PC-3 (cell line): Measurements from ENCODE around the gene TRPC4AP. TPM values are rescaled to one million over a fixed set of nuclear protein-coding genes. Genes with fewer than 3 reads are reported as not detected.

Experiments used
- ATAC-seq: fragments of 200-7000 bp; cut with Tn5 transposase; 2 replicates; pipeline ENCODE4 v1.9.1; 2020; ENCODE audit warnings: mild to moderate bottlenecking, moderate library complexity
- BruUV-seq: library from RNA; stranded (reverse); fragments of 400-500 nt; replicated peaks from 2 replicates; lab custom pipeline; 2021; lab: Mats Ljungman, UMichigan
- CTCF ChIA-PET: fragments of 300-600 bp; sonication (Branson Sonifier 250); formaldehyde crosslinking; loops from one replicate; lab custom pipeline; 2022; ENCODE audit warnings: antibody characterized with exemption; lab: Charles Lee
- POLR2A ChIA-PET: fragments of 300-600 bp; sonication (Branson Sonifier 250); formaldehyde crosslinking; loops from one replicate; lab custom pipeline; 2022; ENCODE audit warnings: antibody characterized with exemption; ENCODE audit not compliant: unreplicated experiment; lab: Charles Lee
- DNase-seq: peaks from one replicate; pipeline ENCODE4 v3.0.0-alpha.2; 2015
- H2AFZ ChIP-seq: fragments of 300-600 bp; sonication (generic); 2 replicates; pipeline ENCODE4 v1.6.0; 2016; ENCODE audit warnings: antibody characterized with exemption, low read length
- H3F3A ChIP-seq: fragments of 300-600 bp; sonication (generic); one replicate; pipeline ENCODE4 v1.6.0; 2017; ENCODE audit warnings: antibody characterized with exemption, low read length, control low read depth, mild to moderate bottlenecking; ENCODE audit not compliant: unreplicated experiment
- H3K27ac ChIP-seq: fragments of 300-600 bp; sonication (generic); 2 replicates; pipeline ENCODE4 v1.5.1; 2016; ENCODE audit warnings: mild to moderate bottlenecking, low read length
- H3K27me3 ChIP-seq: fragments of 300-600 bp; sonication (generic); 2 replicates; pipeline ENCODE4 v1.6.1; 2016; ENCODE audit warnings: low read length, mixed read lengths
- H3K36me3 ChIP-seq: fragments of 300-600 bp; sonication (generic); 2 replicates; pipeline ENCODE4 v1.6.1; 2016; ENCODE audit warnings: low read depth, mixed run types, low read length, mixed read lengths
- H3K4me1 ChIP-seq: fragments of 300-600 bp; sonication (generic); 2 replicates; pipeline ENCODE4 v1.5.1; 2016; ENCODE audit warnings: low read length; ENCODE audit not compliant: insufficient read depth
- H3K4me2 ChIP-seq: fragments of 300-600 bp; sonication (generic); 2 replicates; pipeline ENCODE4 v1.6.0; 2016; ENCODE audit warnings: low read length
- H3K4me3 ChIP-seq: fragments of 300-600 bp; sonication (generic); 2 replicates; pipeline ENCODE4 v1.5.1; 2016; ENCODE audit warnings: mild to moderate bottlenecking, low read length, mixed read lengths
- H3K79me2 ChIP-seq: fragments of 300-600 bp; sonication (generic); 2 replicates; pipeline ENCODE4 v1.6.1; 2017; ENCODE audit warnings: low read length, mixed read lengths
- H3K9ac ChIP-seq: fragments of 300-600 bp; sonication (generic); 2 replicates; pipeline ENCODE4 v1.6.0; 2016; ENCODE audit warnings: mild to moderate bottlenecking, low read length
- H3K9me2 ChIP-seq: fragments of 300-600 bp; sonication (generic); replicated peaks from 2 replicates; pipeline ENCODE4 v1.6.1; 2016; ENCODE audit warnings: mixed run types, low read length, mixed read lengths
- H3K9me3 ChIP-seq: fragments of 300-600 bp; sonication (generic); 2 replicates; pipeline ENCODE4 v1.6.1; 2016; ENCODE audit warnings: low read length, mixed read lengths
- H4K20me1 ChIP-seq: fragments of 300-600 bp; sonication (generic); 2 replicates; pipeline ENCODE4 v1.6.1; 2016; ENCODE audit warnings: low read length, mixed read lengths
- CTCF ChIP-seq: fragments of 300-600 bp; sonication (generic); conservative IDR thresholded peaks from 2 replicates; pipeline ENCODE4 v1.5.1; 2017; ENCODE audit warnings: antibody characterized with exemption, low read depth, mild to moderate bottlenecking, low read length
- EZH2 ChIP-seq: fragments of 300-600 bp; sonication (generic); IDR thresholded peaks from one replicate; pipeline ENCODE4 v1.6.1; 2017; ENCODE audit warnings: antibody characterized with exemption, mild to moderate bottlenecking, low read length; ENCODE audit not compliant: unreplicated experiment
- EZH2phosphoT487 ChIP-seq: fragments of 300-600 bp; sonication (generic); IDR thresholded peaks from 2 replicates; pipeline ENCODE4 v1.6.1; 2018; ENCODE audit warnings: mild to moderate bottlenecking, antibody characterized with exemption, low read length, borderline replicate concordance
- intact Hi-C: fragments of 100-400 bp; cut with micrococcal nuclease; formaldehyde crosslinking; loops from 2 replicates; pipeline ENCODE4 v1.9.0; 2023
- total RNA-seq: library from RNA; depleted of rRNA; stranded (reverse); fragments of >200 nt; gene quantifications from 2 replicates; pipeline ENCODE4 v1.2.3, GENCODE V29; 2014

The TRPC4AP gene
- total RNA-seq, 1 experiment from 2014 or later = 46.9 TPM

- peaks cover 10% of the 10 kb centered on the region for H3K36me3 ChIP-seq
- no peak overlapping the region for H3K27ac ChIP-seq
- H3K9ac ChIP-seq = no peak overlapping the region
- POLR2A ChIA-PET = no interaction called here
- BruUV-seq = no TSS peak
- DNase-seq = no peak
- intact Hi-C loops = no loop called here
- H3F3A ChIP-seq = no peaks in the 10 kb centered on the region
- CTCF ChIA-PET = no interaction called here
- no peak overlapping the region for H2AFZ ChIP-seq
- H3K9me2 ChIP-seq = no peaks in the 10 kb centered on the region
- no peaks in the 10 kb centered on the region for H3K27me3 ChIP-seq
- 0 out of 2 replicates have a peak, but pooled peaks cover 3% of the 10 kb centered on the region for H3K4me1 ChIP-seq
- TF ChIP-seq EZH2 = no peak
- TF ChIP-seq CTCF = no peak
- no peak for TF ChIP-seq EZH2phosphoT487
- no peaks in the 10 kb centered on the region for H3K79me2 ChIP-seq
- H4K20me1 ChIP-seq = no peaks in the 10 kb centered on the region
- no peaks in the 10 kb centered on the region for H3K9me3 ChIP-seq
- no peak for ATAC-seq
- no peak overlapping the region for H3K4me2 ChIP-seq
- no peak overlapping the region for H3K4me3 ChIP-seq
Observed at GRCh38 chr20:35134880-35135279, 42.3 kb upstream of the TRPC4AP start.

- H3K9me2 ChIP-seq = no peaks in the 10 kb centered on the region
- BruUV-seq = no TSS peak
- DNase-seq (no peak), ATAC-seq (no peak)
- intact Hi-C loops = no loop called here
- ChIA-PET POLR2A (no interaction called here), CTCF (no interaction called here)
- peaks cover 5% of the 10 kb centered on the region; the same call in 1 of the 2 replicates for H3K4me1 ChIP-seq
- H3K9ac ChIP-seq = no peak overlapping the region
- H3K79me2 ChIP-seq = no peaks in the 10 kb centered on the region
- H3K9me3 ChIP-seq = no peaks in the 10 kb centered on the region
- no peak overlapping the region for H3K27ac ChIP-seq
- H3F3A ChIP-seq = no peaks in the 10 kb centered on the region
- no peak overlapping the region for H3K4me3 ChIP-seq
- TF ChIP-seq CTCF (no peak), EZH2phosphoT487 (no peak), EZH2 (no peak)
- no peaks in the 10 kb centered on the region for H4K20me1 ChIP-seq
- H2AFZ ChIP-seq = no peak overlapping the region
- H3K36me3 ChIP-seq = peaks cover 10% of the 10 kb centered on the region
- no peaks in the 10 kb centered on the region for H3K27me3 ChIP-seq
- no peak overlapping the region for H3K4me2 ChIP-seq
Observed at GRCh38 chr20:35134472-35134871, 41.9 kb upstream of the TRPC4AP start.

DNA sequence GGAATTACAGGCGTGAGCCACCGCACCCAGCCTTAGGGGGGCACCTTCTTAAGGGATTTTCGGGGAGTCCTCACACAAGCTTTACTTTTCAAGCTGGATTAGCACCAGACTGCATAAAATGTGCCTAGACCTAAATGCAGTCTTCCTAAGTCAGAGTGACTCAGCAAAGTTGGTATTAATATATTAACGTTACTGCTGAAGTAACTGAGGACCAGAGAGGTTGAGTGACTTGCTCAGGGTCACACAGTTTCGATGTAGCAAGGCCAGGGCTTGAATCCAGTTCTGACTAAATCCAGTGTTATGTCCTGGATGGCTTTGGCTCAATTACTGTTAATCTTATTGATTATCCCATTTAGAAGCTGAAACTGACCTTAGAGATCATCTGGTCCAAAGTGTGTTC, 41.1 kb upstream of the TRPC4AP start:
- TF ChIP-seq EZH2 = no peak
- no peak for TF ChIP-seq EZH2phosphoT487
- no peak for TF ChIP-seq CTCF
- CTCF ChIA-PET = no interaction called here
- no peak for ATAC-seq

More for the DNA sequence above, 41.1 kb upstream of the TRPC4AP start:
- no TSS peak for BruUV-seq
- Histone ChIP-seq H3K9ac (no peak overlapping the region), H3K9me2 (no peaks in the 10 kb centered on the region), H3F3A (no peaks in the 10 kb centered on the region), H3K4me3 (no peak overlapping the region), H3K27me3 (no peaks in the 10 kb centered on the region), H3K36me3 (peaks cover 10% of the 10 kb centered on the region), H3K9me3 (no peaks in the 10 kb centered on the region), H3K4me2 (no peak overlapping the region), H3K4me1 (peaks cover 10% of the 10 kb centered on the region; the same call in 1 of the 2 replicates), H3K79me2 (no peaks in the 10 kb centered on the region), H2AFZ (no peak overlapping the region), H4K20me1 (no peaks in the 10 kb centered on the region), H3K27ac (no peak overlapping the region)
- POLR2A ChIA-PET = no interaction called here
- intact Hi-C loops = no loop called here
- DNase-seq = no peak
